Stimulated activated CD4-positive, alpha-beta T cell treated with anti-CD3 and anti-CD28 coated beads, TNF-alpha, amount 100 ng/mL, for 24 hours (primary cell): ENCODE data around the gene NR2C2.
A peak's percentile ranks its signal among the peaks of the same experiment; 100 is the strongest.

ENCODE experiments used
- DNase-seq, 3 experiments: peaks; one replicate each; pipeline ENCODE4 v3.0.0-alpha.2; 2020; ENCODE audit warnings: low read depth in 3 of 3

Gene NR2C2

DNA sequence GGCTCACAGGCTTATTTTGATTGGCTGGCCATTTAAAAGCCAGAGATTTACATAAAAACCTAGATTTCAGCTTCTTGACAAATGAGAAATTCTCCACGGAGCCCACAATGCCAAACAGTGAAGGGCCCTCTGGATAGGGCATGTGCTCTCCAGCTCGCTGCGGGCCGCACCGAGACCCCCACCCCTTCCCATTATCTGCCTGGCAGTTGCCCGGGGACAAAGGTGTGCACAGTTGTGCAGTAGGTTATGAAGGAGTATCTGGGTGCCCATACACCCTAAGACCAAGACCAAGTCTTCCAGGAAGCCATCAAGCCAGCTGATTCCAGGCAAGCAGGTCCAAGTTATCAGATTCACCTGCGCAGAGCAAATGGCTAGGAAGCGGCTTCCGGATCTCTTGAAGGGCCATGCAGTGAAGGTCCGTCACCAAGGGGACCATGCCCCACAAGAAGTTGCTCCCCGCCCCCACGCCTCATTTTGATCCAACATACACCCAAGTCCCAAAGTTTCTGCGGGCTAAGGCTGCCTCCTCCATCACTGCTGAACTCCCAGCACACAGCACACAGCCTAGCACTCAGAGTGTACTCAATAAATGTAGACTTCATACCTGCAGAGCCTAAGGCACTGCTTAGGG, 116.4 kb downstream of the NR2C2 start:
- DNase-seq: no peak

DNA sequence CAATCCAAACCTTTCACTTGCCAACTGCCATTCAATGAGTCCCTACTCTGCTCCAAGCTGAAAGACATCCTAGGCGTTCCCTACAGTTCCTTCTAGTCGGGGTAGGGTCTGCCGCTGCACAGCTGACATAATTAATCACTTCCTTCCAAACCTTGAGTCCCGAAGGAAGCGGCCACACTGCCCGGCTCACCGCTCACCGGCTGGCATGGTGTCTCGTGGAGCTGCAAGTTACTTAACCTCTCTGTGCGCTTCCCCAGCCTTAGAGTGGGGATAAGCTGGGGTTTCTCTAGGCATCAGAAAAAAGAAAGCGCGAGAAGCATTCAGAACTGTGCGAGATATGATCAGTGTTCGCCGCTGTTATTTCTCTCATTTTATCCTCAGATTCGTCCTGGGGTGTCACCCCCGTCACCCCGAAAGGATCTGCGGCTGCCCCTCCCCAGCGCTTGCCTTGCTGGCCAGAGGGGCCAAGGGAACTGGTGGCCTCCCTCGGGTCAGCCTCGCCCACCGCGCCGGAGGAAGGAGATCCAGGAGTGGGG, 117.0 kb downstream of the NR2C2 start:
- DNase-seq: peak in 1 of 3 experiments; percentile 29

DNA sequence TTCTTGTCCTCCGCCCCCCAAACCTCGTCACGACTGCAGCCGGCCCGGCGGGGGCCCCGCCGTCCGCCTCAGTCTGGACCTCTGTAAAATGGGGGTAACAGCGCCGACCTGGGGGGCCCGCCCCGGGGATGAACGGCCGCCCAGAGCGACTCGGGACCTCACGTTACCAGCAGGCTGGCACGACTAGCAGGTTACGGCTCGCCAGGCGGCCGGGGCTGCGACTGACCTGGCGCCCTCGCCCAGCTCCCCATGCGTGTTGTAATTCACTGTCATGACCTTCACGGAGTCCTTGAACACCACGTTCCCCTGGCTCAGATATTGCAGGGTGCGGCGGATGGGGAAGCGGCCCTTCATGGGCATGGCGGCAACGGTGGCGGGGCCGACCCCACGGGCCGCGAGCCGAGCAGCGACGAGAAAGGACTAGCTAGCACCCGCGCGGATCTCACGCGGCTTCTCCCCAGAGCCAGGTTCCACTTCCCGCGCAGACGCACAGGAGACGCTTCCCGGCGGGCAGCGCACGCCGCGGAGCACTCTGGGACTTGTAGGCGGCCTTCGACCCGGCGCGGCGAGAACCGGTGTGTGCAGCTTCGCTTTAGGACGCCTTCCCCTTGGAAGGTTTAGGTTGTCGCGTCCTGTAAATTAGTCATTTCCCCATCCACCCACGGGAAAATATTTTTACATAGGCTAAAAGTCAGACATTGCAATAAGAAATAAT, 117.6 kb downstream of the NR2C2 start, which contains the start of gene MRPS25:
TSS of gene MRPS25 (minus strand) at position 481 of the 715 bp plus-strand sequence. CDS start at position 360, 121 bp downstream.
- DNase-seq: peak; percentile 81 to 87 (median 84)

DNA sequence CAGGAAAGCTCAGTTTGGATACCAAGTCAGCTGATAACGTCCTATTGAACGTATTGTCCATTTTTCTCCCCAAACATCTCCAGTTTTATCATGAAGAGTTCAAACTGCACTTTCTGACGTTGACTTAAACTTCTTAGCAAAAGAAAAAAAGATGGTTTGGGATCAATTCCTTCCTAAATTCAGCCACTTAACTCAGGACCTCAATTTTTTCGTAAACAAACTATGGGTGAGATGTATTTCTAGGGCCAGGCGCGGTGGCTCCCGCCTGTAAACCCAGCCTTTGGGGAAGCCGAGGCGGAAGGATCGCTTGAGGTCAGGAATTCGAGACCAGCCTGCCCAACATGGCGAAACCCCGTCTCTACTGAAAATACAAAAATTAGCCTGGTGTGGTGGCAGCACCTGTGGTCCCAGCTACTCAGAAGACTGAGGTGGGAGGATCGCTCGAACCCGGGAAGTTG, 118.2 kb downstream of the NR2C2 start:
- no peak for DNase-seq

DNA sequence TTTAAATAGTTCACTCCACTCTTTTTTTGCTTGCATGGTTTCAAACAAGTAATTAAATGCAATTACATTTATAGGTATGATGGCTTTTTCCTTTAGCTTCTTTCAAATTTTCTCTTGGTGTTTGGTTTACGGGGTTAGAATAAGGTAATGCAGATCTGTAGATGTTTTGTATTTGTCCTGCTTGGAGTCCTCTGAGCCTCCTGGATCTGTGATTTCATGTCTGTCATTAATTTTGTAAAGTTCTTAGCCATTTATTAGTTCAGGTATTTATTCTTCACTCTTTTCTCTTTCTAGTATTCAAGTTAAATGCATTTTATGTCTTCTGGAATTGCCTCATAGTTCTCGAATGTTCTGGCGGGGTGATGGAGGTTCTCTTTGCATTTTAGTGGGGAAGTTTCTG, 119.1 kb downstream of the NR2C2 start:
- no peak for DNase-seq

DNA sequence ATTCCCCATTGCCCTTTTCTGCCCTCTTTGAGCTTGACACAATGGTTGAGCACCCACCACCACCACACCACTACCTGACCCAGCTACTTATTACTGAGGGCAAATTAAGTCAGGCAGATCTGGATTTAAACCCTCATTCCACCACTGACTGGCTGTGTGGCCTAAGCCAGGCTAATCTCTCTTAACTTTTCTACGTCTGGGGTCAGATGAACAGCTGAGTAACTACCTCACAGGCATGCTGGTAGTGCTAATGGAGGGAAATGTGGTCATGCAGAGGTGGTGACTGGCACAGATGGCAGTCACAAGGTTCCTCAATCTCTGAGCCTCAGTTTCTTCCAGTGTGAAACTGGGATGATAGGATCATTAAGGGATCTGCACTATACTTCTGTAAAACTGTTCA, 122.1 kb downstream of the NR2C2 start:
- DNase-seq: no peak

DNA sequence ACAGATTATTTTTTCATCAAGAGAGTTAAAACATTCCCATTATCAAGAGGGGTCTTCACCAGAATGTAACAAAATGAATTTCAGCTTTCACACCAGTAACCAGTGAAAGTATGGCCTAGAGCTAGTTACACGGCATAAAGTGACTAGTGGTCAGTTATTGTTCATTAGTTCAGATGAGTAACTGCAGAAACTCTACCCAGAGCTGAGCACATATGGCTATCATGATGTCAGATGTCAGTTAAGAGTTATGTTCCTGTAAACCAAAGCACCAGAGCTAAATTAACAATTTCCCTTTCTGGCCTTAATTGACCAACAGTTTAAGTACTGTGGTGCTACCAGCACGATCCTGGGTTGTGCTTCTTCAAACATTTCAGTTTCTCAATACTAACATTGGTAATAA, 124.3 kb downstream of the NR2C2 start:
- no peak for DNase-seq

DNA sequence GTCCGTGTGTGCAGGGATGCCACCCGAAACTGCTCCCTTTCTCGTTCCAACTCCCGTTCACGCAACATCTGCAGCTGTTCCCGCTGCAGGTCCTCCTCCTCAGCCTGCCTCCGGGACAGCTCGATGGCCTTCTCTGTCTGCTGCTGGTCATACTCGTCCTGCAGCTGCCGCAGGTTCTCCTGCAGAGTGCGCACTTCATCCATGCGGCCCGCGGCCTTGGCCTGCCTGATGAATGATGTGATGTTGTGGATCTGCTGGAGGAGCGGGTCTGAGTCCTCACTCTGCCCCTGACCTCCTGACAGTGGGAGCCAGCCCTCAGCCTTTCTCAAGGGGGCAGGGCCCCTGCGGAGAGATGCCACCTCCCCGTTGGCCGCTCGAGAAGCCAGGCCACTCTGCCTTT, 127.1 kb downstream of the NR2C2 start:
- no peak for DNase-seq

DNA sequence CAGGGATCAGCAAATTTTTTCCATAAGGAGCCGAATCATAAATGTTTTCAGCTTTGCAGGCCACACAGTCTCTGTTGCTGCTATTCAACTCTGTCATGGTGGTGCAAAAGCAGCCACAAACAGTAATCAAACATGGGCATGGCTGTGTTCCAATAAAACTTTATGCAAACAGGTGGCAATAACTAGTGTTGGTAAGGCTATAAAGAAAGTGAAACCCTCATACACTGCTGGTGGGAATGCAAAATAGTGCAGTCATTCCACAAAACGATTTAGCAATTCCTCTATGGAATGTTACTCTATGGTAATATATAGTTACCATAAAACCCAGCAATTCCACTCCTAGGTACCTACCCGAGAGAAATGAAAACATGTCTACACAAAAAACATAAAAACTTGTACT, 131.7 kb downstream of the NR2C2 start:
- DNase-seq: no peak

DNA sequence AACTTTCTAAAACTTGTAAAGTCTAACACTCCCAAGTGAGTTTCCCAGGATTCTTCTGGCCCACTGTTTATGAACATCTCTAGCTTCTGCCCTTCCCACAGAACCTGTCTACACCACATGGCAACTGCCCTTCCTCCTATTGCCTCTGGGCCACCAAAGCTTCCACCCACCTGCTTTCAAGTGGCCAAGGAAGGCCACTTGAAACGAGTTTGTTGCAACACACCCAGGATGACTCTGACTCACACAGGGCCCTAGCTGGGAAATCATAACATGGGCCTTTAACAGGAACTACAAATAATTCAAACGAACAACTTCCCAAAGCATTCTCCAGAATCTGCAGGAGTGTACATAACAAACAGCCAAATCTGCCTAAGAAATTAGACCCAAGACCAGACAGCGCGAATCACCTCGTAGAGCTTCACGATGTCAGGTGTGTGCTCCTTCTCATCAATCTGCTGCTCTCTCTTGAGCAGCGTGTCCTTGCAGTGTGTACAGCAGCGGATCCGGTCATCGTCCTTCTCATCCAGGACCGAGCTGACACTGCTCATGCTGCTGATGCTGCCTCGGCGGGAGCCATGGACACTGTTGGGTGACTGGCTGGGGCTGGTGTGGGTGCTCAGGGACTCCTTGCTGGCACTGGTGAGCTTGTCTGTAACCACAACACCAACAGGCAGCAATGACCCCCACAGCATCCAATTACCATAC, 134.7 kb downstream of the NR2C2 start:
- DNase-seq: no peak

DNA sequence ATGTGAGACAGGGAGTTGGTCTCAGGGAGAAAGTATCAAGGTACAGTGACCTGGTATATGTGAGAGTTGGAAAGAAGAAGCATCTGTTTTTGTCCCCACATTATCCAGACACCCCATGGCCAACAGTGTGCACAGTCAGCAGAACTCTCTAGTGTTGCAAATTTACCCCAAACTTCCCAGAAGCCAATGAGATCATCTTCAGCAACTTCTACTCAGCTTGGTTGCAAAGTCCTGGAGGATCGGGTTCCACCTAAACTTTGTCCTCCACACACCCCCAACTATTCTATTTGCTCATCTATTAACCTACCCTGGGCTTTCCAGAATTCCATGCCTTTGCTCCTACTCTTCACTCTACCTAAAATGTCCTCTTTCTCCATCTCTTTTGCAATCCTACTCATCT, 135.9 kb downstream of the NR2C2 start:
- no peak for DNase-seq

DNA sequence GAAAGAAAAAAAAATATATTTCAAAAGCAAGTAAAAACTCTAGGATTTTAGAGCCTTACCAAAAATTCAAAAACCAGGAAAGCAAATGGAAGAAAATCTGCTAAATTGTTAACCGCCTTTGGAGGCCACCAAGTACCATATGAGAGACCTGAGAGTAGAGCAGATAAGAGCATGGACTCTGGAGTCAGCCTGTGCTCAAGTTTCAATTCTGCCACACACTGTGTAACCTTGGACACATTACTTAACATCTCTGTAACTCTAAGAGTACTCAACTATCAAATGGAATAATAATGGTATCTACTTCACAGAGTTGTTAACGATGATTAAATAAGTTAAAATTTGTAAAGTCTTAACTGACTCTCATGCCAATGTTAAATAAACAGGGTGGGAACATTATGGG, 138.9 kb downstream of the NR2C2 start:
- no peak for DNase-seq

DNA sequence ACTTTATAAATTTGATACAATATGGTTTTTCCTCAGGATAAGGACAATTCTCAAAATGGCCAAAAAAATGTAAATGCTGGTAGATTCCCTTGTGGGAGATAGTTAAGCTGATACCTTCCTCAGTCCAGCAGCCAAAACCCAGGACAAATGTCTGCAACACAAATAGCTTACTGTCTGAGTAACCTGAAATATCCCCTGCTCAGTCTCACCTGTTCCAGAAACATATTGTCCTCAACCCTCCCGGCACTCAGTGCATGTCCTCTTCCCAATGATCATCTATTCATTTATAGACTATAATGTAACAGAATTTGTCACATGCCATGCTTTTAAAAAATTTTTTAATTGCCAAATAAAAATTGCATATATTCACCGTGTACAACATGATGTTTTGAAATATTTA, 139.3 kb downstream of the NR2C2 start:
- no peak for DNase-seq

DNA sequence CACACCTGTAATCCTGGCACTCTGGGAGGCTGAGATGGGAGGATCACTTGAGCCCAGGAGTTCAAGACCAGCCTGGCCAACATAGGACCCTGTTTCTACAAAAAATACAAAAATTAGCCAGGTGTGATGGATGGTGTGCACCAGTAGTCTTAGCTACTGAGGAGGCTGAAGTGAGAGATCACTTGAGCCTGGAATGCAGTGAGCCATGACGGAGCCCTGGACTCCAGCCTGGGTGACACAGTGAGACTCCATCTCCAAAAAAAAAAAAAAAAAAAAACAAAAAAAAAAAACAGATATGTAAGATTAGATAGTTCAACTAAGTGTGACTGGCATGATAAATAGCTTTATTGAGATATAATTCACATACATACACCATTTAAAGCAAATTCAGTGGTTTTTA, 141.8 kb downstream of the NR2C2 start:
- no peak for DNase-seq

DNA sequence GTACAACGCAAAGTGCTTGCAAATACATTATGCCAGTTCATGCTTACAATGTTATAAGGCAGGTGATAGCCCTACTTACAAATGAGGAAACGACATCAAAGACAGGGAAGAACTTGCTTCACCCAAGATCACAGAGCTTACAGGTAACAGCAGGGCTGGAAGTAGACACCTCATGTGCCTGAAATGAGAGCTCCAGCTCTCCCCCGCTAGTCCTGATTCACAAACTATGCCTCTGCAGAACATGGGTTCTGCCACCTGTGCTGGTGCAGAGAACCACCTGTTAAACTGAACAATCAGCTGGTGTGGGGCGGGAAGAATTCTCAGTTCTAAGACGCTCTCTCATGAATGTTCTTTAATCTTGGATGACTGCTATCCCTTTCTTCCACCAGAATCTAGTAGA, 144.2 kb downstream of the NR2C2 start:
- no peak for DNase-seq

DNA sequence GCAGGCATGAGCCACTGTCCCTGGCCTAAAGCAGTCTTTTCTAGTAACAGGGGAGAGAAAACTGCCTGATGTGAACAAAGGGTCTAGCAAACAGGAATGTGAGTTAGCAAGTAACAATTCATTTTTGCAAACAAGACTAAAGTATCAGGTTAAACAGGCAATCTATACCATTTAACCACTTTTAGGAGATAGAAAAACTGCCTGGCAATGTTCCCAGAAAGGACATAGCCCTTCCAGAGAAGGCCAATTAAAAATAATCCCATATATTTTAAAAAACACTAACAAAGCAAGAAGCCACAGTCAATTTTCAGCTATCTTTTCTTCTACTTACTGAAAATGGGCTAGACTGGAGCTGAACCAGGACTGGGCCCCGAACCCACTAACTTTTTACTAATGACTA, 145.3 kb downstream of the NR2C2 start:
- no peak for DNase-seq

DNA sequence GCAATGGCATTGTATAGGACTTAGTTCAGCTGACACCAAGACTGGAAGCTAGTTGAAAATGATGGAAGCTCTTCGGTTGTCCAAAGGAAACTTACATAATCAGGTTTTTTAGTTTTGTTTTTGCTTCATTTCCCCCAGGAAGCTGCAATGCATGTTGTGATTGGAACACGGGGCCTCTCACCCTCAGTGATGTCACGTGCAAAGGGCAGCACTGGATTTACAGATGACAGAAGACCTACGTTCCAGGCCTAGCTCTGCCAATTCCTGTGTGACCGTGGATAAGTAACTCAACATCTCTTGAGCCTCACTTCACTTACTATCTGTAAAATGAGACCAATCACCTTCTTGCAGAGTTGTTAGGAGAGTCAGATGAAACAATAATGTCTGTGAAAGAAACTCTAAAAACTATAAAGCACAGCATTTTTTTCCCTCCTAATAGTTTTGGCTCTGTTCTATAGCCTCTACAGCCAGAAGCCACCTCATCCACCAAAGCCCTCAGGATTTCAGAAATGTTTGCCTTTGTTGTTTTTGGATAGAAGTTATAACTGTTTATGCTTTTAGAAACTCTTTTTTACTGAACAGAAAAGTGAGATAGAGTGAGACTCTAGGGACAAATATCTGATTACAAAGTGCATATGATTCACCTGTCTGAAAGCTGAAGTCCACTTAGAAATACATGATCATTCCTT, 146.9 kb downstream of the NR2C2 start:
- DNase-seq: no peak

DNA sequence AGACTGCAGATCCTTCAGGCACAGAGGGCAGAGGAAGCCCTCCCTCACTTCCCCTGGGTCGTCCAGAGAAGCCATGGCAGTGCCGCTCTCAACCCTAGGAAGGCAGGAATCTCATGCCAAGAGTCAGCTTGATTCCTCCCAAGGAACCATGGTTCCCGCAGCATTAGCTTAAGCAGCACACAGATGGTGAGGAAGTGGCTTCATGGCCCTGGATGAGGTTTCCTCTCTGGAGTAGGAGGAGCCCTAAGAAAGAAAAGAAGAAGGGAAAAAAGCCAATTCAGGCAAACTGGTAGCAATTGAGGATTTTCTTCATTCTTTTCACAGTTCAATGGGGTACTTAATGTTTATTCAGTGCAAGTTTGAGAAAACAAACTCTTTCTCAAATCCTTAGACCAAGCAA, 148.7 kb downstream of the NR2C2 start:
- DNase-seq: no peak

DNA sequence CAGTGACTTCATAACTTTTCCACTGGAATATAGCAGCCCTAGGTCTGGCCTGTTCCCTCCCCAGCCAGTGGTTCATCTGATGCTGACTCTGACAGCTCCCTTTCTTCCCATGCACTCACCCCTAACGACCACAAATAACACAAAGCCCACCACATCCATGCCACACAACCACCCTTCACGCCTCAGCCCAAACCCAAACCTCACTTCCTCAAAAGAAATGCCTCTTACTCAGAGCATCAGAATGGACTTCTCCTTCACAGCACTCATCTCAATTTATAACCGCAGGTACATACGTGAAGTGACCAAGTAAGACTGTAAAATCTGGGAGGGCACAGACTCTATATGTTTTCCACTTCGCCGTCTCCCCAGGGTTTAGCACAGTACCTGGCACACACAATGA, 150.5 kb downstream of the NR2C2 start:
- DNase-seq: peak in 2 of 3 experiments; percentile 7 to 30
